Stomach (tissue), 4 donors: Measurements from ENCODE around the gene DOCK4.

Source experiments
- POLR2A ChIP-seq, 4 donors: fragments of 450-650 bp; IDR thresholded peaks; one replicate each; pipeline ENCODE4 v1.6.1; 2016; ENCODE audit warnings: antibody characterized with exemption in 4 of 4, control low read depth in 2 of 4, mild to moderate bottlenecking in 1 of 4, moderate library complexity in 1 of 4
- POLR2AphosphoS5 ChIP-seq, 3 donors: sonication (generic); formaldehyde crosslinking; IDR thresholded peaks; one replicate each; pipeline ENCODE4 v1.6.1; 2016; ENCODE audit warnings: antibody characterized with exemption in 3 of 3
- TF ChIP-seq, protein P1 (sequence below), 7 experiments: fragments of 450-650 bp in 4 of 7; fragments of 200-600 bp in 3 of 7; sonication (generic) in 3 of 7; IDR thresholded peaks; one replicate each; pipeline ENCODE4 v1.5.1; 2016 to 2019; ENCODE audit warnings: antibody characterized with exemption in 7 of 7, control low read depth in 2 of 7, mild to moderate bottlenecking in 1 of 7

DNA sequence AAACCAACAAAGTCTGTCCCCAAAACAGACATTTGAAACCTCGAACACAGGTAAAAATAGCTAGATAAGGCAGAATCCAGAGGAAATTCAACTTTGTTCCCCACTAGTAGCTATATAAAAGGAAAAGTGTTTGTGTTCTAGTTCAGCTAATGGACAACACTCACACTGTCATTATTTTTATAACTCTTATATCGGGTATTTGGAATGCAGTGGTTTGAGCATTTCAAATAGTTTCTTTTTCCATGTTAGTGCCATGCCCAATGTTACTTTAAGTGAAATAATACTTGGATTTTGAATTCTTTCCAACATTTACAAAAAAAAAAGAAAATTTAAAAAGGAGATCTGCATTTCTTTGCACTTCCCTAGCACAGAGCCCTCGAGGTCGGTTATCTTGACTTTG, 213.6 kb downstream of the DOCK4 start:
- TF ChIP-seq, protein P1, sequence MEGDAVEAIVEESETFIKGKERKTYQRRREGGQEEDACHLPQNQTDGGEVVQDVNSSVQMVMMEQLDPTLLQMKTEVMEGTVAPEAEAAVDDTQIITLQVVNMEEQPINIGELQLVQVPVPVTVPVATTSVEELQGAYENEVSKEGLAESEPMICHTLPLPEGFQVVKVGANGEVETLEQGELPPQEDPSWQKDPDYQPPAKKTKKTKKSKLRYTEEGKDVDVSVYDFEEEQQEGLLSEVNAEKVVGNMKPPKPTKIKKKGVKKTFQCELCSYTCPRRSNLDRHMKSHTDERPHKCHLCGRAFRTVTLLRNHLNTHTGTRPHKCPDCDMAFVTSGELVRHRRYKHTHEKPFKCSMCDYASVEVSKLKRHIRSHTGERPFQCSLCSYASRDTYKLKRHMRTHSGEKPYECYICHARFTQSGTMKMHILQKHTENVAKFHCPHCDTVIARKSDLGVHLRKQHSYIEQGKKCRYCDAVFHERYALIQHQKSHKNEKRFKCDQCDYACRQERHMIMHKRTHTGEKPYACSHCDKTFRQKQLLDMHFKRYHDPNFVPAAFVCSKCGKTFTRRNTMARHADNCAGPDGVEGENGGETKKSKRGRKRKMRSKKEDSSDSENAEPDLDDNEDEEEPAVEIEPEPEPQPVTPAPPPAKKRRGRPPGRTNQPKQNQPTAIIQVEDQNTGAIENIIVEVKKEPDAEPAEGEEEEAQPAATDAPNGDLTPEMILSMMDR (IDR thresholded peaks at IDR 0.05): no peak
- TF ChIP-seq POLR2A (IDR thresholded peaks at IDR 0.05) (no peak), POLR2AphosphoS5 (IDR thresholded peaks at IDR 0.05) (no peak)
